Transverse colon (tissue), 4 donors: ENCODE results near the gene MOB1B. TPM values are rescaled to one million over a fixed set of nuclear protein-coding genes. Genes with fewer than 3 reads are reported as not detected.

Experiments used
- DNase-seq: peaks from one replicate; pipeline ENCODE4 v3.0.0-alpha.2; 2019
- H3K27ac ChIP-seq, 4 donors: fragments of 200-600 bp; sonication (generic); 2 replicates each; pipeline ENCODE4 v1.5.1; 2016 to 2018; ENCODE audit warnings: inconsistent platforms in 4 of 4
- H3K27me3 ChIP-seq: fragments of 200-600 bp; sonication (generic); 2 replicates; pipeline ENCODE4 v1.5.1; 2017; ENCODE audit warnings: inconsistent platforms
- H3K36me3 ChIP-seq, 4 donors: fragments of 200-600 bp; sonication (generic); 2 replicates each; pipeline ENCODE4 v1.5.1; 2017 to 2019; ENCODE audit warnings: inconsistent platforms in 4 of 4
- H3K4me1 ChIP-seq, 4 donors: fragments of 200-600 bp; sonication (generic); 2 replicates each; pipeline ENCODE4 v1.5.1; 2017 to 2020; ENCODE audit warnings: inconsistent platforms in 4 of 4
- H3K4me3 ChIP-seq, 4 donors: fragments of 200-600 bp; sonication (generic); 1 replicate in 1 of 4; 2 replicates in 3 of 4; pipeline versions ENCODE4 v1.5.1 to v1.6.1; 2017 to 2019; ENCODE audit warnings: inconsistent platforms in 4 of 4
- H3K9me3 ChIP-seq, 2 donors: fragments of 200-600 bp; sonication (generic); 2 replicates each; pipeline ENCODE4 v1.5.1; 2017 to 2019; ENCODE audit warnings: inconsistent platforms in 2 of 2
- EP300 ChIP-seq: sonication (generic); formaldehyde crosslinking; IDR thresholded peaks from one replicate; pipeline ENCODE4 v1.6.1; 2017; ENCODE audit warnings: antibody characterized with exemption, low read depth
- POLR2A ChIP-seq: fragments of 450-650 bp; IDR thresholded peaks from one replicate; pipeline ENCODE4 v1.6.1; 2016; ENCODE audit warnings: antibody characterized with exemption, mild to moderate bottlenecking, moderate library complexity
- POLR2AphosphoS5 ChIP-seq, 3 donors: sonication (generic); formaldehyde crosslinking; IDR thresholded peaks; one replicate each; pipeline ENCODE4 v1.6.1; 2016; ENCODE audit warnings: antibody characterized with exemption in 3 of 3
- WGBS, 2 donors: methylation state at CpG; one replicate each; pipeline ENCODE4 v1.1.5; 2018; ENCODE audit warnings: low coverage in 1 of 2; 5-methylcytosine and 5-hydroxymethylcytosine counted together
- in situ Hi-C, 4 donors: fragments of 200-750 bp; cut with MboI; loops; one replicate each; pipeline versions ENCODE4 v1.15.0 to v1.15.1; 2017; ENCODE audit warnings: low sequenced_read_pairs in 3 of 4, low pct_ligation_motif_present in 1 of 4, low pct_unique_long_range_greater_than_20kb in 1 of 4
- intact Hi-C: fragments of 100-400 bp; cut with DNase I; formaldehyde crosslinking; loops from one replicate; pipeline ENCODE4 v1.15.1; 2023; ENCODE audit warnings: low total_unique reads
- total RNA-seq, 4 donors: library from RNA; depleted of rRNA; stranded (reverse); fragments of >200 nt; gene quantifications; one replicate each; pipeline ENCODE4 v1.1.0, GENCODE V29; 2016
- TF ChIP-seq, protein P1 (sequence below), 5 experiments: fragments of 200-600 bp in 3 of 5; fragments of 450-650 bp in 2 of 5; sonication (generic) in 3 of 5; IDR thresholded peaks; 1 replicate in 2 of 5; 2 replicates in 3 of 5; pipeline ENCODE4 v1.5.1; 2016 to 2017; ENCODE audit warnings: antibody characterized with exemption in 5 of 5, inconsistent platforms in 3 of 5, mild to moderate bottlenecking in 2 of 5, moderate library complexity in 1 of 5

Gene MOB1B
- total RNA-seq, 4 donors from 2014 or later = 6.7 to 15.4 (median 11.0) TPM

DNA sequence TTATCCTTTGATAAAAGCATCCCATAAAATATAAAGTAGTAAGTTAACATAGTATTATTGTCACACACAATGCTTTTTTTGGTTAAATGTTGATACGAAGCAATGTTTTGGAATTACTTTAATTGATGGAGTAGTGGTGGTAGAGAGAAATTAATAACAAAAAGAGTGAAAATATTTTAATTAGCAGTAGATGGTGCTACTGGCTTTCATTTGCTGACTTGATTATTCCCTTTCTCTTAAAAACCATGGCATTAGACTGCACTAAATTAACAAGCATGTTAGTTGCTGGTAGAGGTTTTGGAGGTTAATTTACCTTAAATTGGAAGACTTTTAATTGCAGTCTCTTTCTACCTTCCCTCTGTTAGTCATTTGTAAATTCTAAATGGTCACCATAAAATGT, 82.4 kb downstream of the MOB1B start:
- no peaks in the 10 kb centered on the region for H3K4me1 ChIP-seq
- no peak for TF ChIP-seq POLR2A
- TF ChIP-seq EP300 = no peak
- TF ChIP-seq, protein P1, sequence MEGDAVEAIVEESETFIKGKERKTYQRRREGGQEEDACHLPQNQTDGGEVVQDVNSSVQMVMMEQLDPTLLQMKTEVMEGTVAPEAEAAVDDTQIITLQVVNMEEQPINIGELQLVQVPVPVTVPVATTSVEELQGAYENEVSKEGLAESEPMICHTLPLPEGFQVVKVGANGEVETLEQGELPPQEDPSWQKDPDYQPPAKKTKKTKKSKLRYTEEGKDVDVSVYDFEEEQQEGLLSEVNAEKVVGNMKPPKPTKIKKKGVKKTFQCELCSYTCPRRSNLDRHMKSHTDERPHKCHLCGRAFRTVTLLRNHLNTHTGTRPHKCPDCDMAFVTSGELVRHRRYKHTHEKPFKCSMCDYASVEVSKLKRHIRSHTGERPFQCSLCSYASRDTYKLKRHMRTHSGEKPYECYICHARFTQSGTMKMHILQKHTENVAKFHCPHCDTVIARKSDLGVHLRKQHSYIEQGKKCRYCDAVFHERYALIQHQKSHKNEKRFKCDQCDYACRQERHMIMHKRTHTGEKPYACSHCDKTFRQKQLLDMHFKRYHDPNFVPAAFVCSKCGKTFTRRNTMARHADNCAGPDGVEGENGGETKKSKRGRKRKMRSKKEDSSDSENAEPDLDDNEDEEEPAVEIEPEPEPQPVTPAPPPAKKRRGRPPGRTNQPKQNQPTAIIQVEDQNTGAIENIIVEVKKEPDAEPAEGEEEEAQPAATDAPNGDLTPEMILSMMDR (IDR thresholded peaks at IDR 0.05) = no peak
- no peak for TF ChIP-seq POLR2AphosphoS5 (IDR thresholded peaks at IDR 0.05)

DNA sequence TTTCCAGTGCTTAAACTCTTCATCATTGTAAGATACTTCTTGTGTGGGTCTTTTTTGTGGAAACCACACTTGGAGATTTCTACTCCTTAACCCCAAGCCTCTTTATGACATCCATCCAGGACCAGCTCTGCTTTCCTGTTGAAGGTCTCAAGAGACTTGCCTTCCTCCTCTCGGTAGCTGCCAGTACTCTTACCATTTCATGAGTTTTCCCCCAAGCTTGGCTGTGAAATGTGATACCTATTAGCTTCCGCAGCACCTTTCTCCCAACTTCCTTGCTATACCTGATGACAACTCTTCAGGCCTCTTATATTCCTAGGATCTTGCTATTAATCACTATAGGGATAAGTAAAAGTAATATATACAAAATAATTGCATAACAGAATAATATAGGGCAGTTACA, 89.4 kb downstream of the MOB1B start:
- WGBS, 2 donors = 95% methylated on average over 2 of the region's 2 CpGs; no CpG with 5 or more reads in 1 of the 2 donors
- intact Hi-C loops = loop anchor here (10.0 kb wide), 1 partner anchor 87 kb away; the partner anchor contains the start of gene MOB1B
- peaks cover 8 to 32% (median 10%) of the 10 kb centered on the region in 4 donors for H3K4me1 ChIP-seq
- H3K4me3 ChIP-seq = no peak overlapping the region
- no peak overlapping the region for H3K27ac ChIP-seq
- no peaks in the 10 kb centered on the region for H3K36me3 ChIP-seq
- no peaks in the 10 kb centered on the region for H3K9me3 ChIP-seq
- in situ Hi-C loops = loop anchor here in 1 of 4 donors (25.0 kb wide), 1 partner anchor 329 kb away; the partner anchor contains the start of gene JCHAIN
- H3K27me3 ChIP-seq = no peaks in the 10 kb centered on the region
- no peak for DNase-seq
- no peak for TF ChIP-seq EP300
- TF ChIP-seq, protein P1 (IDR thresholded peaks at IDR 0.05) = no peak
- TF ChIP-seq POLR2AphosphoS5 (IDR thresholded peaks at IDR 0.05) = no peak
- no peak for TF ChIP-seq POLR2A

More for the DNA sequence above, 82.4 kb downstream of the MOB1B start:
- in situ Hi-C loops (loop anchor here in 1 of 4 donors (25.0 kb wide), 1 partner anchor 322 kb away; the partner anchor contains the start of gene JCHAIN), intact Hi-C loops (no loop called here)
- no peak overlapping the region for H3K4me3 ChIP-seq
- H3K27me3 ChIP-seq = no peaks in the 10 kb centered on the region
- no peaks in the 10 kb centered on the region for H3K9me3 ChIP-seq
- WGBS, 2 donors = 87 to 90% methylated on average over 1 of the region's 1 CpG
- no peaks in the 10 kb centered on the region for H3K36me3 ChIP-seq
- no peak for DNase-seq
- H3K27ac ChIP-seq = no peak overlapping the region

DNA sequence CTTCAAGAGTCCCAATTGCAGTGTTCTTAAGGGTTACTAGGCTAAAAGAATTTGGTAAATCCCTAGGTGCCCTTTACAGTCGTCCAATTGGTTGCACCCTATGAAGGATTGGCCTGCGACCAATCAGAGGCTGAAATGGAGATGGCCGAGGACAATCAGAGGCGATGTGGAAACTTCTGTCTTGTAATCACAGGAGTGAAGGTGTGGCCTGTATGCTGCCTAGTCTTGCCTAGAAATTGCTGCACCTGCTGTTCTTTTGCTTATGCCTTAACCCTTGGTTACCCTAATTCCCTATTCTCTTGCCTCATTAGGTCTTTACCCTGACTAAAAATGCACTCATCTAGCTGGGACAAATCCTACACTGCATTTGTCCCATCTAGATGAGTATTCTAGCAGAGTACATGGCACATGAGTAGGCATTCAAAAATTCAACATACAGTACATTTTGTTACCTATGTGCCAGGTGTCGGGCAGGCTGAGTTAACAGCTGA, 90.3 kb downstream of the MOB1B start:
- 51% methylated on average over 5 of the region's 5 CpGs; no CpG with 5 or more reads in 1 of the 2 donors for WGBS, 2 donors

More for the DNA sequence above, 90.3 kb downstream of the MOB1B start:
- H3K27ac ChIP-seq = peak overlapping the region; percentile 87 to 92 (median 88)
- H3K4me1 ChIP-seq = peaks cover 8 to 41% (median 11%) of the 10 kb centered on the region in 4 donors
- no peaks in the 10 kb centered on the region for H3K27me3 ChIP-seq
- no peaks in the 10 kb centered on the region for H3K36me3 ChIP-seq
- intact Hi-C loops (loop anchor here (10.0 kb wide), 1 partner anchor 88 kb away; the partner anchor contains the start of gene MOB1B), in situ Hi-C loops (loop anchor here in 1 of 4 donors (25.0 kb wide), 1 partner anchor 330 kb away; the partner anchor contains the start of gene JCHAIN)
- peak; percentile 26 for DNase-seq
- H3K9me3 ChIP-seq = no peaks in the 10 kb centered on the region
- peak overlapping the region in 3 of 4 donors; percentile 57 to 80 (median 59) for H3K4me3 ChIP-seq
- TF ChIP-seq, protein P1 (IDR thresholded peaks at IDR 0.05) = no peak
- no peak for TF ChIP-seq EP300
- no peak for TF ChIP-seq POLR2A
- TF ChIP-seq POLR2AphosphoS5 (IDR thresholded peaks at IDR 0.05) = no peak
